IPS-NIHi7 (cell line): ENCODE measurements around the gene CLDN2.

Experiments used
- DNase-seq: peaks from one replicate; pipeline ENCODE4 v3.0.0; 2012; ENCODE audit warnings: mixed read lengths; ENCODE audit errors: extremely low spot score

CLDN2 gene

GRCh38 chrX:106959901-106960300, 39.7 kb downstream of the CLDN2 start:
- DNase-seq: peak; percentile 58

- no peak for DNase-seq
Observed at GRCh38 chrX:106963111-106963510, 42.9 kb downstream of the CLDN2 start.

- DNase-seq: no peak
Observed at GRCh38 chrX:106964290-106964689, 44.1 kb downstream of the CLDN2 start.

GRCh38 chrX:106966547-106966946, 46.3 kb downstream of the CLDN2 start:
- peak; percentile 15 for DNase-seq

DNA sequence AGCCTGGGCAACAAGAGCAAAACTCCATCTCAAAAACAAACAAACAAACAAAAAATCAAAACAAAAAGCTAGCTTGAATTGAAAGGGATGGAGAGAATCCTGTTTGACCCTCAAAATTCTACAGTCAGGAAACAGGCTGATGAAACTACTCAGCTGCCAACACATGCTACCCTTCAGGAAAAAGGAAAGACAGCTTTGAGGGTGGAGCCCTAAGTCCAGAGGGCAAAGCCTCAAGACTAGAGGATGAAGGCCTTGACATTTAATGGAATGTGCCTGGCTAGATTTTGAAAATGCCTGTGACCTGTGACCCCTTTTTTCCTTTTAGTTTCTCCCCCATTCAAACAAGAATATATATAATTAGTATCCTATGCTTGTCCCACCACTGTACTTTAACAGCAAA, 52.7 kb downstream of the CLDN2 start:
- no peak for DNase-seq

- DNase-seq: no peak
Observed at GRCh38 chrX:106973433-106974149, 53.4 kb downstream of the CLDN2 start.

DNA sequence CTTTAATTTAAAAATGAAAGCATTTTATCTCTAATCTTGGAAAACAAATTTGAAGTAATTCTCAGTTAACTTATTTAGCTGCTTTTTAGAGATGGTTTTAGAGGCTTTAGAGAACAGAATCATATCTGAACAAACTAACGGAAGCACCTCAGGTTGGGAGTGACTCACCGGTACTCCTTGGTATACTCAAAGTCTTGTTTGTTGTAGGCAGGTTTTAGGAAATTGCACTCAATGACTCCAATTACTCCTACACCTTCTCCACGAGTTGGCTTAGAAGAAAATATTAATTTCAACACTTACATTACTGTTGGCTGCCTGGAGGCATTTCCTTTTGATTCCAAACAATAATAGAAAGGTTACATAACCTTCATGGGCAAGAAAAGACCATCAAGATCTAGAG, 56.2 kb downstream of the CLDN2 start:
- no peak for DNase-seq
